DND-41 (cell line): ENCODE data around the gene SLC6A19.

Source experiments
- ATAC-seq: fragments of 200-7000 bp; cut with Tn5 transposase; 3 replicates; pipeline ENCODE4 v1.9.1; 2021; ENCODE audit warnings: low read depth; ENCODE audit not compliant: insufficient read depth
- DNase-seq: peaks from one replicate; pipeline ENCODE4 v3.0.0-alpha.2; 2020
- H2AFZ ChIP-seq: 2 replicates; pipeline ENCODE4 v1.6.0; 2012; ENCODE audit warnings: low read depth, low read length
- H3K27ac ChIP-seq: 2 replicates; pipeline ENCODE4 v1.5.1; 2012; ENCODE audit warnings: low read length, inconsistent platforms
- H3K27me3 ChIP-seq: fragments of 200-600 bp; sonication (generic); 2 replicates; pipeline ENCODE4 v1.6.0; 2012; ENCODE audit warnings: low read length, mild to moderate bottlenecking, inconsistent platforms; ENCODE audit not compliant: insufficient read depth, poor library complexity
- H3K36me3 ChIP-seq: 2 replicates; pipeline ENCODE4 v1.5.1; 2012; ENCODE audit warnings: low read length, inconsistent platforms; ENCODE audit not compliant: insufficient read depth
- H3K4me1 ChIP-seq: 2 replicates; pipeline ENCODE4 v1.5.1; 2012; ENCODE audit warnings: mild to moderate bottlenecking, low read length; ENCODE audit not compliant: insufficient read depth
- H3K4me2 ChIP-seq: 2 replicates; pipeline ENCODE4 v1.6.0; 2012; ENCODE audit warnings: mild to moderate bottlenecking, moderate library complexity, low read length, inconsistent platforms; ENCODE audit not compliant: insufficient read depth
- H3K4me3 ChIP-seq, 2 experiments: fragments of 200-600 bp in 1 of 2; shearing (Covaris generic) in 1 of 2; 2 replicates each; pipeline ENCODE4 v1.5.1; 2012 to 2016; ENCODE audit warnings: inconsistent platforms in 2 of 2, low read length in 2 of 2, mild to moderate bottlenecking in 2 of 2, low read depth in 1 of 2, moderate library complexity in 1 of 2
- H3K79me2 ChIP-seq: 2 replicates; pipeline ENCODE4 v1.6.0; 2012; ENCODE audit warnings: low read length, inconsistent platforms; ENCODE audit not compliant: insufficient read depth
- H3K9ac ChIP-seq: 2 replicates; pipeline ENCODE4 v1.6.0; 2012; ENCODE audit warnings: low read depth, mild to moderate bottlenecking, inconsistent platforms, low read length, moderate library complexity
- H3K9me3 ChIP-seq: 2 replicates; pipeline ENCODE4 v1.5.1; 2012; ENCODE audit warnings: low read length, moderate library complexity, mild to moderate bottlenecking, inconsistent platforms; ENCODE audit not compliant: insufficient read depth, severe bottlenecking
- H4K20me1 ChIP-seq: 2 replicates; pipeline ENCODE4 v1.6.0; 2012; ENCODE audit warnings: low read length; ENCODE audit not compliant: insufficient read depth
- CTCF ChIP-seq: IDR thresholded peaks from 2 replicates; pipeline ENCODE4 v1.5.1; 2012; ENCODE audit warnings: borderline replicate concordance, low read length, moderate library complexity, mild to moderate bottlenecking; ENCODE audit not compliant: poor library complexity, severe bottlenecking; ENCODE audit errors: extremely low read depth
- EZH2 ChIP-seq: IDR thresholded peaks from 3 replicates; pipeline ENCODE4 v1.6.1; 2012; ENCODE audit warnings: borderline replicate concordance, low read depth, mild to moderate bottlenecking, moderate library complexity, low read length, inconsistent platforms; ENCODE audit not compliant: severe bottlenecking

The SLC6A19 gene

DNA sequence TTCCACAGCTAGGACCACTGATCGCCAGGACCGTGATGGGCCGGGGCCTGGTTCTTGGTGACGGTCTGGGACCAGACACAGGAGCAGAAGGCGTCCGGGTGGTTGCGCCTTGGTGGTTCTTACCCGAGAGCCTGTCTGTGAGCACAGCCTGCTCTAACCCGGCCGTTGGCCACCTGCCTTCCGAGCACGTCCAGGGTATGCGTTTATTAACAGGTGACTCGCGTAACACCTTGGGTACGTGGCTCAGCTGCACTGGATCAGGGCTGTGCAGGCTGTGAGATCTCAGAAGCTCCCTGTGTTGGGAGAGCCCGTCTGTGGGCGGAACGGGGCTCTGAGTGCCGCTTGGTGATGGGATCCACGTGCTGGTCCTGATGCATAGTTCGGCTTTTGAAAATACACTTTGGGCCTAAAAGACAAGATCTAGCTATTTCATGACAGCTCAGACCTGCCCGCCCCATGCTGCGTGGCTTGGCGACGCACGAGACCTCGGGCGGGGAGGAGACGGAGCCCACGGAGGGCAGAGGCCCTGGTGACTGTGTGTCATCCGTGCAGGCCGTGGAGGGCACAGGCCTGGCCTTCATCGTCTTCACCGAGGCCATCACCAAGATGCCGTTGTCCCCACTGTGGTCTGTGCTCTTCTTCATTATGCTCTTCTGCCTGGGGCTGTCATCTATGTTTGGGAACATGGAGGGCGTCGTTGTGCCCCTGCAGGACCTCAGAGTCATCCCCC, 17.1 kb downstream of the SLC6A19 start:
- Histone ChIP-seq H3K4me2 (peak overlapping the region; percentile 42), H4K20me1 (no peaks in the 10 kb centered on the region), H3K4me3 (no peak overlapping the region), H2AFZ (no peak overlapping the region; the same call in 1 of the 2 replicates), H3K4me1 (peaks cover 21% of the 10 kb centered on the region), H3K36me3 (no peaks in the 10 kb centered on the region), H3K27ac (peak overlapping the region; percentile 57), H3K27me3 (no peaks in the 10 kb centered on the region), H3K9me3 (peaks cover 2% of the 10 kb centered on the region), H3K79me2 (no peaks in the 10 kb centered on the region), H3K9ac (peak overlapping the region; percentile 39)
- DNase-seq (no peak), ATAC-seq (no peak)
- no peak for TF ChIP-seq CTCF
- no peak for TF ChIP-seq EZH2

GRCh38 chr5:1219098-1219767, 17.8 kb downstream of the SLC6A19 start:
- H3K27me3 ChIP-seq: no peaks in the 10 kb centered on the region
- H3K36me3 ChIP-seq: no peaks in the 10 kb centered on the region
- H3K79me2 ChIP-seq: no peaks in the 10 kb centered on the region
- DNase-seq (no peak), ATAC-seq (no peak)
- no peak overlapping the region for H3K9ac ChIP-seq
- H3K4me2 ChIP-seq: no peak overlapping the region
- H3K9me3 ChIP-seq: peaks cover 2% of the 10 kb centered on the region
- peaks cover 21% of the 10 kb centered on the region for H3K4me1 ChIP-seq
- H2AFZ ChIP-seq: no peak overlapping the region
- TF ChIP-seq CTCF: no peak
- TF ChIP-seq EZH2: no peak
- H3K27ac ChIP-seq: no peak overlapping the region; the same call in 1 of the 2 replicates
- no peaks in the 10 kb centered on the region for H4K20me1 ChIP-seq
- no peak overlapping the region for H3K4me3 ChIP-seq

- H3K79me2 ChIP-seq: no peaks in the 10 kb centered on the region
- no peaks in the 10 kb centered on the region for H3K36me3 ChIP-seq
- H3K27me3 ChIP-seq: no peaks in the 10 kb centered on the region
- no peak overlapping the region for H3K27ac ChIP-seq
- H3K4me2 ChIP-seq: no peak overlapping the region
- H3K4me3 ChIP-seq: no peak overlapping the region
- ATAC-seq (no peak), DNase-seq (no peak)
- H3K9ac ChIP-seq: no peak overlapping the region
- no peaks in the 10 kb centered on the region for H4K20me1 ChIP-seq
- peaks cover 2% of the 10 kb centered on the region for H3K9me3 ChIP-seq
- H3K4me1 ChIP-seq: peaks cover 21% of the 10 kb centered on the region
- TF ChIP-seq CTCF (no peak), EZH2 (no peak)
- H2AFZ ChIP-seq: no peak overlapping the region
Observed at GRCh38 chr5:1219768-1220100, 18.3 kb downstream of the SLC6A19 start.
